ENCODE measurements around the gene CPVL.

The CPVL gene

DNA sequence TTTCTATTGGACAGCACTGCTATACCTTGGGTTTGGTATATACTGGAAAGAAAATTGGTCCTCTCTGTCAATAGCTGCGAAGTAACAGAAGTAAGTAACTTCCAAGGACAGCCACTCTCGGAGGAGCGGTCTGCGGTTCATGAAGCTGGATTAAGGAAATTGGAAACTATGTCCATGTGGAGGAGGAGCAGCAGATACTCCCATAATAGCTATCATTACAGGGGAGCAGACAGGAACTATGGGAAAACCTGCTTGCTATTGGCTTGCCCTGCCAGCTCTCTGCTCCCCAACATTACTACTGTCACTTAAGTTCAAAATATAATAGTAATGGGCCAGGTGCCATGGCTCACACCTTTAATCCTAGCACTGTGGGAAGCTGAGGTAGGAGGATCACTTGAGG lies 104.3 kb downstream of the CPVL start:
- no peak for DNase-seq

DNA sequence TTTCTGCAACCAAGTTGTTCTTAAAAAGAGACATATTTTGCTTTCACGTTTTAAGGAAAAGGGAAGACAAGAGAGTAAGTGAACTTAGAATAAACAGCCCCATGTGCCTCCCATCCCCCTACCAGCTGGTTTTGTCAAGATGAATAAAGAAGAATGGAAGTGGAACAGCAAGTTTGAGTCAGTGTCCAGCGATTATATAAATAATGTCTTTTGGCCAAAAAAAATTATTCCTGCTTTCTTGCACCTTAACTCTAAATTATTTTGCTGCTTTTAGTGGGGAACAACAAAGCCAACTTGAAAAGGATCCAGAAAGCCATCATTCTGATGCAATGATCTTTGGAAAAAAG lies 105.8 kb downstream of the CPVL start:
- DNase-seq: no peak

GRCh38 chr7:29039821-29040578 lies 106.3 kb downstream of the CPVL start:
- DNase-seq: no peak

DNA sequence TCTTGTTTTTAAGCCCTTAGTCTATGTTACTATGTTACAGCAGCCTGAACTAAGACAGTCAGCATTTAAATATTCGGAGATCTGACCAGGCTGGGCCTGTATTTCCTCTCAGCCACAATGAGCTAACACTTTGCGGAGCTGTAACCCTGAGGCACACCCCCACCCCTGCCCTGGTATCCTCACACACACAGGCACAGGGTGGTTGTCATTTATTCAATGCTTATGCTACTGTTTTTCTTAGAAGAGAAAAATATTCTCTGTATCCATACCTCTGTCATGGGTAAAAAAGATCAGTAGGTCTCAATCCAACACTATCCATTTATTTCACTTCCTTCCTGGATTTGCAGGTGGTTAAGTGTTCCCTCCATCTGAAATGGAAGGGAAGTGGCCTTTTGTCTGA lies 107.9 kb downstream of the CPVL start:
- no peak for DNase-seq

- DNase-seq: peak; percentile 67
Measured at GRCh38 chr7:29035044-29035740, 111.1 kb downstream of the CPVL start.

- peak; percentile 73 for DNase-seq
Measured at GRCh38 chr7:29033584-29033983, 112.8 kb downstream of the CPVL start.

DNA sequence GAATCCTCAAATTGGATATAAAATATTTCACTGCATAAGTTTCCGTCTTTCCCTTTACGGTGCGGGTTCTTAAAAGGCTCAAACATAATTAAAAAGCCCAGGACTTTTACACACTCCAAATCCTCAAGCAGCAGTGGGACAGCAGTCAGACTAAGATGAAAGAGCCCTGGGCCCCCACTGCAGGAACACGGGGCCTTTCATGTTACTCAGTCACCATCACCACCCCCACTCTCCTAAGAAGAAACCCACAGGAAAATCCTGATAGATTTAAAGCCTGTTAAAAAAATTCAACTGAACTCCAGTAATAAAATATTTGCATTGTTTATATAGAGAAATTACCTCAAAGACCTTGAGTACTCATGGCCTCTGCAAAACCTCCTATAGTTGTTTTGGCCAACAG lies 114.2 kb downstream of the CPVL start:
- no peak for DNase-seq

DNA sequence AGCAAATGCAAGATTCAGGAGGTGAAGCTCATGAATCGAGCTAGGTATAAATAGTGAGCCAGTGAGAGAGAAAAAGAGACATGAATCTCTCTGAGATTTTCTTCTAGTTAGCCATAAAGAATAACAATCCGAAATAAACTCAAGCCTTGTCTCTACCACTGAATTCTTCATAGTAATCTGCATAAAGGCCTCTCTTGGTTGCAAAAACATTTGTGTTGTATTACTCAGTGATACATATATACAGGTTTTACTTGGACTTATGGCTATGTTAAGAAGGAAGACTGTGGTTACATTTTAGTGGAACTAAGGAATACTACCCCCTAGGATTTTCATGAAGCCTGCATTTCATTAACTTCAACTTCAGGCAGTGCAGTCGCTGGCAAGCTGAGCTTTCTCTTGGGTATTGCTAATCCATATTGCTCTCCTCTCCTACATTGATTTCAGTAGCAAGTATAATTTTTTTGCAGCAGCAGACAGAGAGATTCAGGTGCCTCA lies 115.5 kb downstream of the CPVL start:
- DNase-seq: no peak

- no peak for DNase-seq
Measured at GRCh38 chr7:29022291-29022988, 123.9 kb downstream of the CPVL start.

GRCh38 chr7:29019896-29020295 lies 126.4 kb downstream of the CPVL start:
- no peak for DNase-seq

DNA sequence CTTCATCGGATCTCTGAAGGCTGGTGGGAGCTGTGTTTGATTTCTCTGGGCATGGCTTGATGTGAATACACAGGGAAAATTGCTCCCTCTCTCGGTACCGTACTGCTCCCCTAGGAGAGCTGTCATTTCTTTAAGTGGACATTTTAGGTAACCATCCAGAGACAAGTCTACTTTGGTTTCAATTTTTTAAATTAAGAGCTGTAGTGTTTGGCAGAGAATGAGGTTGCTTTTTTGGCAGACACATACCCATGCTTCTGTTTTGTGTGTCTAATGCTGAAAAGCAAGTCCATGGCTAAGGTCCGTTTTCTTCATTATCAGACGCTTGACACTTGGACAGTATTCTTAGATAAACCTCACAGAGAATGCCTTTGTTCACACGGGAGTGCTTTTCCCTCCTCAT lies 127.0 kb downstream of the CPVL start:
- no peak for DNase-seq

DNA sequence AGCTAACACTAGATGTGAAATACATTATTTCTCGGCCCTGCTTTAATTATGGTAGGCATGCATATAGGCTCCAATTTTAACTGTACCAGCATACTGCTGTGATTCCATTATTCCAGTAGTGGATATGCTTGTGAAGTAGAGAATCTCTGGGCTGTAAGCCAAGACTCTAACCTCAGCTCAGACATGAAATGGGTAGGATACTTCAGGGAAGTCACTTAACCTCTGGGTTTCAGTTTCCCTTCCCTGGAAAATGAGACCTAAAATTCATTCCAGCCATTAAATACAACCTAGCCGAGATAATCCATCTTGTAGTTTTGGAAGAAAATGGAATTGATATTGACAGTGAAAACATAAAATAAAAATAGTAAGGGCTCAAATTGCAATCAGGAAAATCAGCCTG lies 128.6 kb downstream of the CPVL start:
- DNase-seq: no peak

- DNase-seq: no peak
Measured at GRCh38 chr7:29014725-29015124, 131.6 kb downstream of the CPVL start.

DNA sequence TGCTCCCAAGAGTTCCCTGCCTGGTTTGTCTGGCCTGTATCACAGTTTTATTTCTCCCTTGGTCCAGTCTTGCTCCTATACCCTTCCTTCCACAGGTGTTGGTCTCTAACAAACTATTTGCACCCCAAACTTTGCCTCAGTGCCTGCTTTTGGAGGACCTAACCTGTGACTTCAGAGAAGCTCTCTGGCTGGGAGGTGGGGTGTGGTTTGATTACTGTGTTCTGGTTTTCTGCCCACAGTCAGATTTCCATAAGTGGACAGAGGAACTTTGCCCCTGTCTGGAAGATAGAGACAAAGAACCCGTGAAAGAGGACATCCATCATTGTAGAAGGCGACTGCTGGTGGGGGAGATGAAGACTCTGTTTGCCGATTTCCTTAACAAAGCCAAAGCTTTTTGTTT lies 132.4 kb downstream of the CPVL start:
- DNase-seq: no peak

GRCh38 chr7:29013082-29013695 lies 133.1 kb downstream of the CPVL start:
- DNase-seq: no peak

GRCh38 chr7:29009947-29010346 lies 136.4 kb downstream of the CPVL start:
- DNase-seq: no peak

DNA sequence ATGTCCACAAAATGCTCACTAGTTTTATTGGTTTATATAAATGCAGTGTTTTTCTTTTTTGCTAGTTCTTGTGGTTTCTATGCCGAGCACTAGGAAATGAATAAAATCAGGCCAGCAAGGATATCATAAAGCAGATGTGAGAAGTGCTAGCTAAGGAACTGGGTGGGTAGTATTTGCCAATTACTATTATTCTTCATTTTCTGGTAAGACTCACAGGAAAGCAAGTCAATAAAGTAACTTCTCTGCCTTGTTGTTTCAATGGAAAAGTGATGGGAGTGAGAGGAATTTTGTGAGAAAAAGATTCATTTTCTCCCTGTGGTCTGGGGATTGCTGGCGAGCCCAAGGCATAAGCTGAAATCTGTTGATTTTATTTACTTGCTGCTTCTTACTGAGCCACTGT lies 137.7 kb downstream of the CPVL start:
- no peak for DNase-seq

GRCh38 chr7:29007127-29007526 lies 139.2 kb downstream of the CPVL start:
- no peak for DNase-seq

DNA sequence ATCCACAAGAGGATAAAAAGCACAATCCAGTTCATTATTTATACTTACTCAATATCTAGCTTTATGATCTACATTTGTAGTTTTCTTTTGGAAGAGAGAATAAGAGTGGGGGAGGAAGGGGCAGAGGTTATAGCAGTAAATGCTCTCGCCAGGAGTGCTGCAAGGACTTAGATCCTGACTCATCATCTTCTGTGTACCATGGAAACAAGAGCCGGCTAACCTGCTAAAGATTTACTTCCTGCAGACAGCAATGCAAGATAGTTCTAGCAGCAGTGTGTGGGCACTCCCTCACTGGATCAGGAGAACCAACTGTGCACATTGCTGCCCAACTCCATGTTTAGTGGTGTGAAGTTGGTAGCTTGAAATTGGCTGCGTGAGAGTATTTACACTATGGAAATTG lies 140.5 kb downstream of the CPVL start:
- no peak for DNase-seq

GRCh38 chr7:29005406-29005805 lies 140.9 kb downstream of the CPVL start:
- no peak for DNase-seq

GRCh38 chr7:29003703-29004102 lies 142.6 kb downstream of the CPVL start:
- DNase-seq: no peak

DNA sequence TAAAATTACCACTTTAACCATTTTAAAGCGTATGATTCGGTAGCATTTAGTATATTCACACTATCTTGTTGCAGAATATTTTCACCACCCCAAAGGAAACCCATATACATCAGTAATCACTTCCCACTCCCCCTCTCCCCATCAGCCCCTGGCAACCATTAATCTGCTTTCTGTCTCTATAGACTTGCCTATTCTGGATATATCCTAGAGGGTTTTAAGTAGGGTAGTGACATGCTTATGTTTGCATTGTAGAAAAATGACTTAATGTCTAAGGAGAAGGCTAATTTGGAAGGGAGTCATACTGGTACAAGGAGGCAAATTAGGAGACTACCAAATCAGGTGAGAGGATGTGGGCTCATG lies 145.6 kb downstream of the CPVL start:
- no peak for DNase-seq

- no peak for DNase-seq
Measured at GRCh38 chr7:28999895-29000716, 146.2 kb downstream of the CPVL start.
